ENCODE measurements around the gene MAP2K6.

Gene MAP2K6

GRCh38 chr17:69433093-69433492 is 18.6 kb downstream of the MAP2K6 start:
- no peak for DNase-seq (ENCODE audit: low spot score)
- TF ChIP-seq CTCF (IDR thresholded peaks at IDR 0.05): no peak
- Histone ChIP-seq H3K4me3 (no peak overlapping the region), H3K27ac (no peak overlapping the region)

- Histone ChIP-seq H3K27ac (no peak overlapping the region), H3K4me3 (no peak overlapping the region)
- DNase-seq (ENCODE audit: low spot score): no peak
- TF ChIP-seq CTCF (IDR thresholded peaks at IDR 0.05): no peak
Observed at GRCh38 chr17:69434164-69434579, 19.7 kb downstream of the MAP2K6 start.

GRCh38 chr17:69435971-69436696 is 21.6 kb downstream of the MAP2K6 start:
- Histone ChIP-seq H3K27ac (no peak overlapping the region), H3K4me3 (no peak overlapping the region)
- no peak for TF ChIP-seq CTCF (IDR thresholded peaks at IDR 0.05)
- DNase-seq (ENCODE audit: low spot score): no peak

GRCh38 chr17:69437475-69437874 is 23.0 kb downstream of the MAP2K6 start:
- TF ChIP-seq CTCF (IDR thresholded peaks at IDR 0.05): no peak
- H3K4me3 ChIP-seq: no peak overlapping the region
- no peak overlapping the region for H3K27ac ChIP-seq
- DNase-seq (ENCODE audit: low spot score): no peak

GRCh38 chr17:69438776-69439175 is 24.3 kb downstream of the MAP2K6 start:
- TF ChIP-seq CTCF (IDR thresholded peaks at IDR 0.05): no peak
- no peak for DNase-seq (ENCODE audit: low spot score)
- H3K4me3 ChIP-seq: no peak overlapping the region
- H3K27ac ChIP-seq: no peak overlapping the region

GRCh38 chr17:69441179-69441578 is 26.7 kb downstream of the MAP2K6 start:
- TF ChIP-seq CTCF (IDR thresholded peaks at IDR 0.05): no peak
- Histone ChIP-seq H3K27ac (no peak overlapping the region), H3K4me3 (no peak overlapping the region)
- no peak for DNase-seq (ENCODE audit: low spot score)

- no peak for DNase-seq (ENCODE audit: low spot score)
- no peak for TF ChIP-seq CTCF (IDR thresholded peaks at IDR 0.05)
- Histone ChIP-seq H3K4me3 (no peak overlapping the region), H3K27ac (no peak overlapping the region)
Observed at GRCh38 chr17:69443138-69443537, 28.6 kb downstream of the MAP2K6 start.
